Endothelial cell of umbilical vein (primary cell): Measurements from ENCODE around the gene SCPEP1.

ENCODE experiments used
- CTCF ChIP-seq, 2 donors: IDR thresholded peaks; 1 replicate in 1 of 2; 2 replicates in 1 of 2; pipeline ENCODE4 v1.5.1; 2011; ENCODE audit warnings: low read length in 2 of 2, mild to moderate bottlenecking in 2 of 2, moderate library complexity in 2 of 2, control low read depth in 1 of 2, inconsistent platforms in 1 of 2, low read depth in 1 of 2; ENCODE audit not compliant: insufficient read depth in 1 of 2; ENCODE audit errors: extremely low read depth in 1 of 2
- EZH2 ChIP-seq: IDR thresholded peaks from 2 replicates; pipeline ENCODE4 v1.6.1; 2012; ENCODE audit warnings: borderline replicate concordance, low read depth, mild to moderate bottlenecking, moderate library complexity, low read length, inconsistent platforms; ENCODE audit not compliant: severe bottlenecking
- JUN ChIP-seq: IDR thresholded peaks from 2 replicates; pipeline ENCODE4 v1.6.1; 2011; ENCODE audit warnings: borderline replicate concordance, low read depth; ENCODE audit not compliant: insufficient read length, insufficient read depth
- POLR2A ChIP-seq: IDR thresholded peaks from 2 replicates; pipeline ENCODE4 v1.6.1; 2012; ENCODE audit warnings: low read depth, mild to moderate bottlenecking, control low read depth, low read length

GRCh38 chr17:56987283-56987834 lies 9.4 kb downstream of the SCPEP1 start:
- no peak for TF ChIP-seq JUN
- no peak for TF ChIP-seq EZH2
- no peak for TF ChIP-seq CTCF (IDR thresholded peaks at IDR 0.05; ENCODE audit: extremely low read depth in 1 of 2, insufficient read depth in 1 of 2, low read depth in 1 of 2, low read length in 2 of 2)
- TF ChIP-seq POLR2A = no peak
